Erythroblast (primary cell): ENCODE data around the gene FUT8.

ENCODE experiments used
- DNase-seq, 2 experiments: peaks; one replicate each; lab custom pipeline; 2025; lab: John Stamatoyannopoulos, UW
- GATA1 ChIP-seq: IDR thresholded peaks from 2 replicates; pipeline ENCODE4 v1.6.1; 2011; ENCODE audit warnings: low read depth, mild to moderate bottlenecking, control low read depth, low read length, moderate library complexity
- POLR2A ChIP-seq: IDR thresholded peaks from 2 replicates; pipeline ENCODE4 v1.6.1; 2011; ENCODE audit warnings: mild to moderate bottlenecking, low read length

Gene FUT8

GRCh38 chr14:65479386-65479785 lies 66.9 kb downstream of the FUT8 start:
- TF ChIP-seq POLR2A (no peak), GATA1 (no peak)
- no peak for DNase-seq

DNA sequence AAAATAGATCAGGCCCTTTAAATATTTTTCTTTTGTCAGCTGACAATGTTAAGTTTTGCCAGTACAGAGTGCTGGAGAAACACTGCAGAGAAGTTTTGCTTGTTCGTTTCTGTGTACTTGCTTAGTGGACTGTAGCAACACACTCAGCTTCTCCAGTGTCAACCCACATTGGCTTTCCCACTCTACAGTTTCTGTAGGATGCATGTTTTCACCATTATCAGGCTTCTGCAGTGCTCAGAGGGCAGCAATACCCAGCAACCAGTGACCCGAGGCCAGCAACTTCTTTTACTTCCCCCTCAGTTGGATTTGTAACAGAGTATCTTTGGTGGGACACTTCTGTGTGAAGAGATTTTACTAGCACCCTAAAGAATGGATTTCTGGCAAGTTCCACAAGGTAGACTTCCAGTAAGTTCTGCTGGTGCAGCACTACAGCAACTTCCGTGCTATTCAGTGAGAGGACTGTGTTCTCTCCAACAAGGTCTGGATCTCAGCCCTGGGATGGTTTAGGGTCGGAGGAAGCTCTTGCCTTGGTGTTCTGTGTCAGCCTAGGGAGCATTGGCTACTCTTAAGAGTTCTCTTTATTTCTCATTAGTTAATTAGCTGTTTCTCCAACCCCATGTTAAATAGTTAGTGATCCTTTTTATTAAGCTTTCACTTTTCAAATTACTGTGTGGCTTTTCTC lies 70.4 kb downstream of the FUT8 start:
- no peak for TF ChIP-seq GATA1
- no peak for TF ChIP-seq POLR2A

DNA sequence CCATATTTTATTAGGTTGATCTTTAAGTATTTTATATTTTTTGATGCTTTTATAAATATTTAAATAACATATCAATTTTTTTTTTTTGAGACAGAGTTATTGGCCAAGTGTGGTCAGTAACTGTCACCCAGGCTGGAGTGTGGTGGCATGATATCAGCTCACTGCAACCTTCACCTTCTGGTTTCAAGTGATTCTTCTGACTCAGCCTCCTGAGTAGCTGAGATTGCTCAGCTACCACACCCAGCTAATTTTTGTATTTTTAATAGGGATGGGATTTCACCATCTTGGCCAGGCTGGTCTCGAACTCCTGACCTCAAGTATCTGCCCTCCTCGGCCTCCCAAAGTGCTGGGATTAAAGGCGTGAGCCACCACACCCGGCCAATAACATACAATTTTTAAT lies 71.1 kb downstream of the FUT8 start:
- peak; percentile 55 to 80 for DNase-seq
- TF ChIP-seq GATA1: no peak
- TF ChIP-seq POLR2A: no peak

More for the DNA sequence above, 70.4 kb downstream of the FUT8 start:
- peak; percentile 13 to 32 for DNase-seq

DNA sequence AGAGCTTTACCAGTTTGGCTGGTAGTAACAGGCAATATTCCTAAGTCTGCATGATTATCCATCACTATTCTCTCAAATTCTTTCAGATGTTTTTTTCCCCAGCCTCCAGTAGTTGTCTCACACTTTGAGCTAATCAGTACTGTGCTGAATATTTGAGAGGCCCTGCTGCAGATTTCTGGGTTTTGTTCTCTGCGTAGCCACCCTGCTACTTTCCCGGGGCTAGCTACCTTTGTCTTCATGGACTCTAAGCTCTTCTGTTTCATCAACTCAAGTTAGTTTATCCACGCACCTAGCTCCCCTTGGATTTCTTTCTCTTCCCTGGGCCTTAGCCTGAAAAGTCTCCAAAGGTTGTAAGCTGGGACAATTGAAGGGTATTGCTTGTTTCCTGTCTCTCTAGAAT lies 73.0 kb downstream of the FUT8 start:
- no peak for DNase-seq
- TF ChIP-seq GATA1 (no peak), POLR2A (no peak)

- DNase-seq: no peak
- TF ChIP-seq POLR2A (no peak), GATA1 (no peak)
Observed at GRCh38 chr14:65486863-65487262, 74.3 kb downstream of the FUT8 start.

GRCh38 chr14:65487783-65488494 lies 75.4 kb downstream of the FUT8 start:
- DNase-seq: no peak
- TF ChIP-seq GATA1 (no peak), POLR2A (no peak)

GRCh38 chr14:65491274-65491673 lies 78.7 kb downstream of the FUT8 start:
- TF ChIP-seq GATA1 (no peak), POLR2A (no peak)

DNA sequence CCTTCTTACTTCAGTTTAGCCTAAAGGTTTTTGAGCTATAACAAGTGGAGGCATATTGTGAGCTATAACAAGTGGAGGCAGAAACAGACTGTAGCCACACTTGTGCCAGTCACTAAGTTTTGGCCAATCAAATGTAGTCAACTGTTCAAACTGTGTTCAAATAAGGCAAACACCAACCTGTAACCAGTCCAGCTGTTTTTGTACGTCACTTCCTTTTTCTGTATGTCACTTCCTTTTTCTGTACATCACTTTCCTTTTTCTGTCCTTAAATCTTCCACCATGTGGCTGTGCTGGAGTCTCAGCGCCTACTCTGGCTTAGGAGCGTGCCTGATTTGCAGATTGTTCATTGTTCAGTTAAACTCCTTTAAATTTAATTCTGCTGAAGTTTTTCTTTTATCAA lies 79.7 kb downstream of the FUT8 start:
- DNase-seq: no peak
- no peak for TF ChIP-seq GATA1
- TF ChIP-seq POLR2A: no peak

More at GRCh38 chr14:65491274-65491673, 78.7 kb downstream of the FUT8 start:
- no peak for DNase-seq

- no peak for DNase-seq
- no peak for TF ChIP-seq POLR2A
- TF ChIP-seq GATA1: no peak
Observed at GRCh38 chr14:65495196-65495595, 82.7 kb downstream of the FUT8 start.

DNA sequence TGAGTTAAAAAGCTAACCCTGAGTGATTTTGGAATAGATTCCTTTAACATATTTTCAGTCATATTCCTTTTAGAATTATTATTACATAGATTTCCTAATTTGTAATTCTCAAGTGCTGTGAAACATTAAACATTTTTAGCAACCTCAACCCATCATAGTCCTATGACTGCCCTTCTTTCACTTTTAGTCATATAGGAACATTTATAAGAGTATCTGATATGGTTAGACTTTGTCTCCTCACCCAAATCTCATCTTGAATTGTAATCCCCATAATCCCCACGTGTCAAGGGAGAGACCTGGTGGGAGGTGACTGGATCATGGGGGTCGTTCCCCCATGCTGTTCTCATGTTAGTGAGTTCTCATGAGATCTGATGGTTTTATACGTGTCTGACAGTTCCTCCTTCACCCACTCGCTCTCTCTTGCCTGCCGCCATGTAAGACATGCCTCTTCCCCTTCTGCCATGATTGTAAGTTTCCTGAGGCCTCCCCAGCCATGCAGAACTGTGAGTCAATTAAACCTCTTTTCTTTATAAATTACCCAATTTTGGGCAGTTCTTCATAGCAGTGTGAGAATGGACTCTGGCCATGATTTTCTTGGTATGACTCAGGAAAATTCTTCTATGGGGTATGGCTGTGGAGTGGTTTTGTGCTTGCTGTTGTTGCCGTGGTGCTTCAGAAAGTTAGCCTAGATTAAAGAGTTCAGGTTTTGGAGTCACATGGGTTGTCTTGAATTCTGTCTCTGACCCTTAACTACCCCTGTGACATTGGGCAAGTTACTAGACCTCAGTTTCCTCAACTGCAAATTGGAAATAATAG lies 83.9 kb downstream of the FUT8 start:
- TF ChIP-seq POLR2A (no peak), GATA1 (no peak)
- DNase-seq: no peak

GRCh38 chr14:65499138-65499537 lies 86.6 kb downstream of the FUT8 start:
- TF ChIP-seq GATA1 (no peak), POLR2A (no peak)
- DNase-seq: no peak

GRCh38 chr14:65500075-65500474 lies 87.5 kb downstream of the FUT8 start:
- DNase-seq: no peak

DNA sequence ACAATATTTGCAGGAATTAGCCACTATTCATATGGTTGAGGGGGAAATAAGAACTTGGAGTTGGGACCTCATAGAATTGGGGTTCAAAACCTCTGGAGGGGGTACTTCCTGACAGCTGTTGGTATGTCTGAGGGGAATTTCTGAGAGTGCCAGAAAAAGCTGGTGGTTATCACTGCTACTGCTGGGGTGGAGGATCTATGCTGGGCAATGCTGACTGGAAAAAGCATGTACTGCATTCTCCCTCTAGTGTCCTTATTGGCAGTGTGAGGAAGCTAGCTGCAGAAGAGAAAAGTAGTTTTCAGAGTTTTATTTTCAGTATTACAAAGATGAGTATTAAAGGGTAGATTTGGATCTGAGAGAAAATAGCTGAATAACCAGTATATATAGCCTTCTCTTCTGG lies 88.8 kb downstream of the FUT8 start:
- DNase-seq: peak; percentile 32 to 53
- TF ChIP-seq POLR2A: no peak
- TF ChIP-seq GATA1: no peak

More at GRCh38 chr14:65500075-65500474, 87.5 kb downstream of the FUT8 start:
- no peak for TF ChIP-seq GATA1
- TF ChIP-seq POLR2A: no peak
